H1 (cell line): ENCODE data around the gene NKX2-8. TPM values are rescaled to one million over a fixed set of nuclear protein-coding genes. Genes with fewer than 3 reads are reported as not detected.

Experiments
- CTCF ChIA-PET: fragments of 300-600 bp; sonication (Branson Sonifier 250); formaldehyde crosslinking; loops from one replicate; lab custom pipeline; 2021; ENCODE audit not compliant: partially characterized antibody; lab: Charles Lee
- POLR2A ChIA-PET: fragments of 300-600 bp; sonication (Branson Sonifier 250); formaldehyde crosslinking; loops from one replicate; lab custom pipeline; 2021; ENCODE audit warnings: inconsistent platforms; ENCODE audit not compliant: partially characterized antibody; lab: Charles Lee
- DNase-seq, 2 experiments: peaks; one replicate each; pipeline versions ENCODE4 v3.0.0 to v3.0.0-alpha.2; 2010 to 2022; ENCODE audit warnings: low spot score in 2 of 2, low read depth in 1 of 2, mixed read lengths in 1 of 2
- FAIRE-seq: peaks from 2 replicates; lab custom pipeline; 2011; peaks lifted over from hg19 to GRCh38; lab: Jason Lieb, UNC
- H2AFZ ChIP-seq: 2 replicates; pipeline ENCODE4 v1.8.1; 2012; ENCODE audit warnings: low read length, inconsistent platforms
- H2AK5ac ChIP-seq: 2 replicates; pipeline ENCODE4 v1.6.1; 2013; ENCODE audit warnings: low read depth, low read length
- H2BK120ac ChIP-seq: replicated peaks from 2 replicates; pipeline ENCODE3; 2013; ENCODE audit warnings: low read depth, low read length, inconsistent platforms
- H2BK12ac ChIP-seq: 2 replicates; pipeline ENCODE4 v1.6.1; 2013; ENCODE audit warnings: low read depth, low read length
- H2BK15ac ChIP-seq: 2 replicates; pipeline ENCODE4 v1.6.1; 2013; ENCODE audit warnings: low read length
- H2BK20ac ChIP-seq: 2 replicates; pipeline ENCODE4 v1.6.1; 2013; ENCODE audit warnings: low read length
- H2BK5ac ChIP-seq: 2 replicates; pipeline ENCODE4 v1.6.1; 2013; ENCODE audit warnings: low read depth, low read length
- H3K14ac ChIP-seq: 2 replicates; pipeline ENCODE4 v1.6.1; 2013; ENCODE audit warnings: inconsistent platforms; ENCODE audit not compliant: insufficient read length
- H3K18ac ChIP-seq: 2 replicates; pipeline ENCODE4 v1.6.1; 2013; ENCODE audit warnings: low read length; ENCODE audit errors: extremely low read depth
- H3K23ac ChIP-seq: 2 replicates; pipeline ENCODE4 v1.6.1; 2013; ENCODE audit warnings: inconsistent platforms; ENCODE audit not compliant: insufficient read length
- H3K23me2 ChIP-seq: 2 replicates; pipeline ENCODE4 v1.6.1; 2013; ENCODE audit warnings: low read depth, low read length
- H3K27ac ChIP-seq: 2 replicates; pipeline ENCODE4 v1.6.1; 2011; ENCODE audit warnings: low read depth, low read length, inconsistent platforms
- H3K27me3 ChIP-seq, 4 experiments: replicated peaks in 1 of 4; 1 replicate in 1 of 4; 2 replicates in 3 of 4; pipeline versions ENCODE4 v1.6.1 to v1.8.1; 2011 to 2013; ENCODE audit warnings: low read length in 3 of 4, mild to moderate bottlenecking in 3 of 4, inconsistent platforms in 2 of 4, mixed read lengths in 2 of 4, moderate library complexity in 1 of 4; ENCODE audit not compliant: control insufficient read depth in 3 of 4, insufficient read depth in 3 of 4; ENCODE audit errors: extremely low read depth in 1 of 4
- H3K36me3 ChIP-seq, 4 experiments: 2 replicates each; pipeline versions ENCODE4 v1.6.1 to v1.8.1; 2011 to 2013; ENCODE audit warnings: mild to moderate bottlenecking in 4 of 4, low read length in 3 of 4, moderate library complexity in 2 of 4, control low read depth in 1 of 4, inconsistent platforms in 1 of 4; ENCODE audit not compliant: insufficient read depth in 4 of 4, control insufficient read depth in 2 of 4
- H3K4ac ChIP-seq: replicated peaks from 2 replicates; pipeline ENCODE3; 2013; ENCODE audit warnings: low read length, low read depth, mixed read lengths, inconsistent platforms; ENCODE audit not compliant: insufficient read length
- H3K4me1 ChIP-seq, 4 experiments: replicated peaks in 1 of 4; 1 replicate in 1 of 4; 2 replicates in 3 of 4; pipeline versions ENCODE4 v1.6.1 to v1.8.1; 2011 to 2013; ENCODE audit warnings: low read length in 3 of 4, inconsistent platforms in 2 of 4, mixed read lengths in 1 of 4; ENCODE audit not compliant: insufficient read depth in 4 of 4, control insufficient read depth in 3 of 4
- H3K4me2 ChIP-seq, 2 experiments: 2 replicates each; pipeline versions ENCODE4 v1.6.1 to v1.8.1; 2011 to 2013; ENCODE audit warnings: low read depth in 2 of 2, low read length in 2 of 2, control low read depth in 1 of 2, inconsistent platforms in 1 of 2, mild to moderate bottlenecking in 1 of 2; ENCODE audit not compliant: insufficient read depth in 1 of 2
- H3K4me3 ChIP-seq, 4 experiments: fragments of 200-600, 300-600 bp in 1 of 4; sonication (generic), shearing (Covaris generic), sonication (Bioruptor Twin) in 1 of 4; 2 replicates each; pipeline versions ENCODE4 v1.5.1 to v1.8.1; 2011 to 2016; ENCODE audit warnings: low read length in 4 of 4, low read depth in 3 of 4, control low read depth in 2 of 4, inconsistent platforms in 2 of 4, mild to moderate bottlenecking in 2 of 4, mixed read lengths in 1 of 4, moderate library complexity in 1 of 4; ENCODE audit not compliant: insufficient read depth in 2 of 4; ENCODE audit errors: extremely low read depth in 1 of 4
- H3K56ac ChIP-seq: replicated peaks from 2 replicates; pipeline ENCODE3; 2013; ENCODE audit warnings: low read depth, mild to moderate bottlenecking, mixed read lengths, low read length, inconsistent platforms; ENCODE audit not compliant: insufficient read length
- H3K79me1 ChIP-seq: 2 replicates; pipeline ENCODE4 v1.6.1; 2013; ENCODE audit warnings: low read depth, low read length, control low read depth
- H3K79me2 ChIP-seq, 2 experiments: 2 replicates each; pipeline versions ENCODE4 v1.6.1 to v1.8.1; 2012 to 2013; ENCODE audit warnings: low read length in 2 of 2, mild to moderate bottlenecking in 2 of 2, inconsistent platforms in 1 of 2; ENCODE audit not compliant: insufficient read depth in 2 of 2, control insufficient read depth in 1 of 2
- H3K9ac ChIP-seq, 4 experiments: replicated peaks in 1 of 4; 1 replicate in 1 of 4; 2 replicates in 3 of 4; pipeline versions ENCODE4 v1.6.1 to v1.8.1; 2011 to 2013; ENCODE audit warnings: low read depth in 3 of 4, low read length in 3 of 4, control low read depth in 2 of 4, mild to moderate bottlenecking in 2 of 4, moderate library complexity in 2 of 4, inconsistent platforms in 1 of 4; ENCODE audit errors: extremely low read depth in 1 of 4
- H3K9me3 ChIP-seq, 2 experiments: 2 replicates each; pipeline versions ENCODE4 v1.6.1 to v1.8.1; 2012 to 2013; ENCODE audit warnings: mild to moderate bottlenecking in 2 of 2, moderate library complexity in 2 of 2, control low read depth in 1 of 2, inconsistent platforms in 1 of 2, low read depth in 1 of 2, low read length in 1 of 2, mixed read lengths in 1 of 2; ENCODE audit not compliant: insufficient read depth in 2 of 2
- H4K20me1 ChIP-seq, 2 experiments: replicated peaks in 1 of 2; 2 replicates each; pipeline versions ENCODE3 to v1.8.1; 2011 to 2013; ENCODE audit warnings: inconsistent platforms in 2 of 2, low read length in 2 of 2, mild to moderate bottlenecking in 1 of 2; ENCODE audit not compliant: insufficient read depth in 2 of 2, control insufficient read depth in 1 of 2
- H4K5ac ChIP-seq: 2 replicates; pipeline ENCODE4 v1.6.1; 2013; ENCODE audit warnings: low read length, low read depth, mixed read lengths, inconsistent platforms; ENCODE audit not compliant: insufficient read length
- H4K8ac ChIP-seq: 2 replicates; pipeline ENCODE4 v1.8.0; 2013; ENCODE audit warnings: mild to moderate bottlenecking, moderate library complexity, low read length, inconsistent platforms; ENCODE audit not compliant: insufficient read depth; ENCODE audit errors: extremely low read depth
- H4K91ac ChIP-seq: replicated peaks from 2 replicates; pipeline ENCODE3; 2013; ENCODE audit warnings: low read length, mixed read lengths, inconsistent platforms; ENCODE audit not compliant: insufficient read length
- EZH2 ChIP-seq: fragments of 200-600 bp; sonication (generic); IDR thresholded peaks from 2 replicates; pipeline ENCODE4 v1.7.1; 2012; ENCODE audit warnings: low read depth, mild to moderate bottlenecking, moderate library complexity, low read length, inconsistent platforms; ENCODE audit not compliant: severe bottlenecking
- RNF2 ChIP-seq: fragments of 200-900, 300-1000 bp; sonication (generic); IDR thresholded peaks from 2 replicates; pipeline ENCODE4 v1.7.1; 2016; ENCODE audit warnings: borderline replicate concordance, low read depth, mild to moderate bottlenecking, antibody characterized with exemption, low read length; ENCODE audit not compliant: poor library complexity, severe bottlenecking; ENCODE audit errors: missing control alignments
- WGBS, 2 experiments: shearing (Covaris generic) in 1 of 2; methylation state at CpG; one replicate each; pipeline versions ENCODE4 v1.1.6 to v1.1.7; 2013 to 2015; ENCODE audit warnings: low lambda C conversion rate in 2 of 2, mixed read lengths in 2 of 2, inconsistent platforms in 1 of 2, low coverage in 1 of 2, missing lambda C conversion rate in 1 of 2; ENCODE audit not compliant: insufficient replicate concordance in 2 of 2, insufficient coverage in 1 of 2, insufficient read length in 1 of 2; ENCODE audit errors: extremely low coverage in 1 of 2, missing lambda C conversion rate in 1 of 2; 5-methylcytosine and 5-hydroxymethylcytosine counted together
- polyA plus RNA-seq, 7 experiments: library from polyadenylated mRNA; depleted of rRNA in 3 of 7; stranded (reverse) in 5 of 7; unstranded in 2 of 7; fragments of >200 nt in 5 of 7; fragments of 200-250 nt in 2 of 7; gene quantifications; 1 replicate in 5 of 7; 2 replicates in 1 of 7; 4 replicates in 1 of 7; pipeline versions ENCODE4 v1.2.1 to v1.2.3, GENCODE V29; 2011 to 2013; ENCODE audit warnings: missing spikeins in 2 of 7, mixed read lengths in 2 of 7
- total RNA-seq: library from RNA; stranded (reverse); fragmentation: NEBNext Ultra II Directional; extraction: Animal tissue kit (Norgen Biotek cat#: 25700); gene quantifications from 2 replicates; pipeline ENCODE4 v1.2.1, GENCODE V29; 2021

NKX2-8 gene
- total and polyA plus RNA-seq, 2 of the 8 experiments (the other 6 are each of a cell fraction or from before 2014, with no cell fraction given), result not detected

GRCh38 chr14:36555998-36556743 lies 26.2 kb downstream of the NKX2-8 start:
- Histone ChIP-seq H2AK5ac (no peak overlapping the region), H3K4me1 (peaks cover 0 to 6% (median 4%) of the 10 kb centered on the region in 4 experiments; a peak in 2 of 7 replicates), H4K20me1 (no peaks in the 10 kb centered on the region), H4K5ac (no peak overlapping the region), H3K9ac (no peak overlapping the region; a peak in 1 of 7 replicates), H3K4me2 (no peak overlapping the region), H2AFZ (no peak overlapping the region), H3K23me2 (no peaks in the 10 kb centered on the region), H2BK15ac (no peak overlapping the region), H3K14ac (no peak overlapping the region), H3K4ac (no peak overlapping the region)
- WGBS, 2 experiments, result 79% methylated on average over 6 of the region's 6 CpGs; no CpG with 5 or more reads in 1 of the 2 experiments
- no peak for DNase-seq
- CTCF ChIA-PET, result interaction anchor here (0.6 to 11.4 kb wide), 29 partner anchors 9 to 596 kb away, joined by 3 to 230 read pairs (median 7); partner anchors contain the start of gene NKX2-1
- TF ChIP-seq RNF2, result no peak
- peak; percentile 29 for TF ChIP-seq EZH2
- TF ChIP-seq, all 59 proteins: peak for 1
- no peaks in the 10 kb centered on the region for H3K79me1 ChIP-seq
- H2BK20ac ChIP-seq, result no peak overlapping the region
- H3K56ac ChIP-seq, result no peak overlapping the region
- H3K18ac ChIP-seq, result no peak overlapping the region
- no peak overlapping the region for H3K27ac ChIP-seq
- no peak for FAIRE-seq
- no peak overlapping the region for H3K23ac ChIP-seq
- H3K9me3 ChIP-seq, result no peaks in the 10 kb centered on the region
- no peak overlapping the region for H2BK120ac ChIP-seq
- H2BK5ac ChIP-seq, result no peak overlapping the region
- H3K79me2 ChIP-seq, result no peaks in the 10 kb centered on the region
- no peak overlapping the region for H2BK12ac ChIP-seq
- no peak overlapping the region for H3K4me3 ChIP-seq
- H4K91ac ChIP-seq, result no peak overlapping the region
- POLR2A ChIA-PET, result interaction anchor here (2.0 kb wide), 1 partner anchor 31 kb away, joined by 4 read pairs; no protein-coding TSS in a partner anchor
- peaks cover 0 to 2% (median 0%) of the 10 kb centered on the region in 4 experiments; a peak in 2 of 7 replicates for H3K27me3 ChIP-seq
- H3K36me3 ChIP-seq, result no peaks in the 10 kb centered on the region
- no peak overlapping the region for H4K8ac ChIP-seq
